GM18526 (cell line): ENCODE results near the gene CFAP251.

ENCODE experiments used
- POLR2A ChIP-seq: IDR thresholded peaks from 3 replicates; pipeline ENCODE4 v1.6.1; 2011; ENCODE audit not compliant: insufficient read length; ENCODE audit errors: extremely low read depth

Gene CFAP251

DNA sequence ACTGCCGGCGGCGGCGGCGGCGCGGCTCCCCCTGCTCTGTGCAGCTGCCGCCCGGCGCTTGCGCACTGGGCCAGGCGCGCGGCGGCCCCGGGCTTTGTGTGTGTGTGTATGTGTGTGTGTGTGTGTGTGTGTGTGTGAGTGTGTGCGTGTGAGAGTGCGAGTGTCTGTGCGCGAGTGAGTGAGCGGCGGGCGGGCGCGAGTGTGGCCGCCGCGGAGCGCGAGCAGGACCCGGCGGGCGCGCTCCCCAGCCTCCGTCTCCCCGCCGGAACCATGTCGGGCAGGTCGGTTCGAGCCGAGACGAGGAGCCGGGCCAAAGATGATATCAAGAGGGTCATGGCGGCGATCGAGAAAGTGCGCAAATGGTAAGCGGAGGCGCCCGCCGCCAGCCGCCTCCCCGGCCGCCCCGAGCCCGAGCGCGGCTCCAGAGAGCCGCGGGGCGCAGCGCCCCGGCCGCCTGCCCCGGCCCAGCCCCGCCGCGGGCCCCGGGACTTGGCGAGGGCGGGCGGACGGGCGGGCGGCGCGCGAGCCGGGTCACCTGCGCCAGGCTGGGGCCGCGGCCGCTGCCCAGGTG lies 103.5 kb downstream of the CFAP251 start, which contains the start of gene BCL7A:
TSS of gene BCL7A (plus strand) at position 63 of the 571 bp plus-strand sequence. CDS start at position 271, 208 bp downstream.
- peak; percentile 17 for TF ChIP-seq POLR2A

DNA sequence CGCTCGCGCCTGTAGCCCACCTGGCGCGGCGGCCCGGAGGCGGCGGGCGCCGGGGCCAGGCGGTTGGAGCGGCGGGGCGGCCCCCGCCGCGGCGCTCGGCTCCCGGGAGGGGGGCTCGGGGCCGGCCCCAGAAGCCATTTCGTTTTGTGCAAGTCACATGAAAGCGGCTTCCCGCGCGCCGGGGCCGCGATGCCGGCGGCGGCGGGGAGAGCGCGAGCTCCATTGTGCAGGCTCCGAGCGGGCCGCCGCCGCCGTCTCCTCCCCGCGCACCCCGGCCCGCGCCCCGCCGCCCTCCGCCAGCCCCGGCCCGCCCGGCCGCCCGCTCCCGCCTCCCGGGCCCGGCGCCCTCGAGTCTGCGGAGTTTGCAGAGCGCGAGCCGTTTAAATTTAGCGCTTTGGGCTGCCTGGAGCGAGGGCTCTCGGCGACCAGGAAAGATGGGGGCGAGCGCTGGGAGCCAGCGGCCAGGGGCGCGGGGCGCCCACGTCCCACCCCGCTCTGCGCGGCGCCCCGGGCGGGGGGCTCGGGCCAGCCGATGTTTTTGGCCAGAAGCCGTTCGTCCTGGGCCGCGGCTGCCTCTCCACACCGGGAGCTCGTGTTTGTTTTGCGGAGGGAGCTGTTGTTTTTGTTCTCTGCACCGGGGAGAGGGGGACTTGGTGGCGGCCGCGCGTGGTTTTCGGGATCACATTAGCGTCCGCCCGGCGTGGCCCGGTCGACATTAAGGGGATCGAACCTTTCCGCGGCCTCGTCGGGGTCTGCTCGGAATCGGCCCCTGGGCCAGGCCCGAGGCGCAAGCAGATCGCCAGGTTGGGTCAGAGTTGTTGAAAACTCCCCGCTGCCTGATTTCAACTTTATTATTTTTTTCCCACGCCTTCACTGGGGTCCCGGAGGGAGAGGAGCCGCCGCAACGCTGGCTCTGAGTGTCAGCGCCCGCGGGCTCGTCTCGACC lies 104.3 kb downstream of the CFAP251 start:
- TF ChIP-seq POLR2A: no peak

DNA sequence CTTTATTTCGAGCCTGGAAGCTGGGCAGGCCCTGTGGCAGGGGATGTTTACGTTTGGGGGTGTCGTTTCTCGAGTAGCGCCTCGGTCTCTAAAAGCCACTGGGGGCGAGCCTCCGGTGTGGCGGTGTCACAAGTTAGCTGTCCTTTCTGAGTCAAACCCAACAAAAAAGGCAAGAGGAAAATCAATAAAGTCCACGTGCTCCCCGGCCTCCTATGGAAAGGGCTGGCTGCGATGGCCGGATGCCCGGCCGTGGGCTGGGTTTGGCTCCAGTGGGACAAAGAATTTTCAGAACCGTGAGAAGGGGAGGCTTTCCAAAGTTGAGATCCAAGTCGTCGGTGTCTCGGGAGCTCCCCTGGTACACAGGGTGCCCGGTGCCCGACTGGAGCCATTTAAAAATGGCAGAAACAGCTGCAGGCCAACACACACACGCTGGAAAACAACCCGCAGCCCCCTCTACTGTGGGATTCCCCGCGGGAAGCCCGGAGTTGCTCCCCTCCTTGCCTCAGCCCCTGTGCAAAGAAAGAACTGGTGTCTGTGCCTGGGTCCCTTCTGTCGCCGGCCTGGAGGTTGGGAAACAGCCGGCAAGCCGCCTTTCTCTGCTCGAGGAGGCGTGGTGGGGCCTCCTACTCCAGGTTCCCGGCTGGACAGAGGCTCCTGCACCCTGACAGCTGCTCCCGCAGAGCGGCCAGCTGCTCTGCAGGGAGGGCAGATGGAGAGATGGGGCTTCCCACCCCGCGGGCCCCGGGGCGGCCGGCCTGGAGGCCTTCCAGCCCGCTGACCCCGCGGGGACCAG lies 105.1 kb downstream of the CFAP251 start:
- no peak for TF ChIP-seq POLR2A

DNA sequence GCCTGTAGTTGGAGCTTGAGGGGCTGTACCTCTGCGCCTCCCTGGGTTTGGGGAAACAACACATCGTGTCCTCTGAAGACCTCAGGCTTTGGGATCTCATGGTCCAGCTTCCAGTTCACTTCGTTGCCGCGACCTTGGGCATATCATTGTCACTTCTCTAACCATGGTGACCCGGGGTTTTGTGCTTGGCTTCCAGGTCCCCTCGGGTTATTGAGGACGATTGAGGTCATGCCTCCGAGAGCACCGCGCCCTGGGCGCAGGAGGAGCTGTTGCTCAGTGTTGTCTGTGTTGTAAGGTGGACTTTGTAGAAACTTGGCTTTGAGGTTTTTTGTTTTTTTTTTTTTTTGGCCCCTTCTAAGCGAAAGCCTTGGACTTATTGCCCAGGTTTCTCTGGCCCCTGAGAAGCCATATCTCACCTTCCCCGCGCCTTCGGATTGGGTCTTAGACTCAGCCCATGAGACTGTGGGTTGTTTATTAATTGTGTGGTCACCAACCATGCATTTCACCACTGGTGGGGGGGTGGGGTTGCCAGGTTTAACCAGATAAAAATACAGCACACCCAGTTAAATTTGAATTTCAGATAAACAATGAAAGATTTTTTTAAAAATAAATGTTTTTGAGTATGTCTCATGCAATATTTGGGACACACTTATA lies 105.9 kb downstream of the CFAP251 start:
- TF ChIP-seq POLR2A: no peak

DNA sequence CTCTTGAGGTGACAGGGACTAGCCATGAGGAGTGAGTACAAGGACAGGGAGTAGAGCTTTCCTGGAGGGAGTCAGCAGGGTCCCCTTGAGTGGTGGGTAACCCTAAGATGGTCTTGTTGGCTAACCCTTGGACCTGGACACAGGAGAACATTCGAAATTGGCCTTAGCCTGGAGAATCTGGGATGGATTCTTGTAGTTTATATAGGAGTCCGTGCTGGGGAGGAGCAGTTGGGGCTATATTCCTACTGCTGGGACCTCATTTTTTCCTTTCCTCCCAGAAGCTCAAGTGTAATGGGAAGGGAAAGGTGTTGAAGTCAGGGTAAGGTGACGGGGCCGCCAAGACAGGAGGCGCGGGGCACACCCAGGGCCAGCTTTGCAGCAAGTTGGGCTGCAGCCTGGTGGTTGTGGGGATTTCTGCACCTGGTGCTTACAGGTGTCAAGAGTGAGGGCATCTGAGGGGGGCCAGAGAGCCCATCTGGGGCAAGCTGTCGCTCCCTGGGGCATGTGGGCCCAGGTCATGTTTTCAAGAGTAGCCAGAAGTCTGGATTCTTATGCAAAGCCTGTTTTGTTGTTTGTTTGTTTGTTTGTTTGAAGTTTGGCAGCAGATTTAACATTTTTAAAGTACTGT lies 108.4 kb downstream of the CFAP251 start:
- no peak for TF ChIP-seq POLR2A

DNA sequence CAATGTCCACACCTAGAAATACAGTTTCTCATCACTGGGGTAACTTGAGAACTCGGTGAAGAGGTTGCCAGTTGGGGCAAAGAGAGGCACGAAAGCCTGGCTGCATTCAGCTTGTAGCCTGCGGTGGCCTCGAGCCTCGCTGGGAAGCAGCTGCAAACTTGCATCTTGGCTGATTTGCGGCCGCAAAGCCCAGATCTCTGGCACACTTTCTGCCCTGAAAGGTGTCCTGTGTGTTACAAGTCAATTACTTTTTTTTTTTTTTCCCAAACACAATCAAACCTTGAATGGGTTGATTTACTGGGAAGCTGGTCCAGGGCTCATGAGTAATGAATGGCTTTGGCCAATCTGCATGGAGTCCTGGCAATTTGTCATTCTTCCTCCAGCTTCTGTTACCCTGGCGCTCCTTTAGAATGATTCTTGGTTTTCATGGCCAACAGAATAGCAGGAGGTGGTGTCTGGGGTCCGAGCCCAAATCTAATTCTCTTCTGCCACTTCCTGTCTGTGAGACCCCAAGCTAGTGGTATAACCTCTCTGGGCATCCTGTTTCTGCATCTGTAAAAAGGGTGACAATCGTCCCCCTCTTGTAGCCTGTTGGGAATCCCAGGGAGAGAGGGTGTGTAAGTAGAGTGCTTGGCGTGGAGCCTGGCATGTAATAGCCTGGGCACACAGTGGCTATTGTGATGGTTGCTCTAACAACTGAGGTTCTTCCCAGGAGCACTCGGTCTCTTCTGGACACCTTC lies 109.9 kb downstream of the CFAP251 start:
- TF ChIP-seq POLR2A: no peak

DNA sequence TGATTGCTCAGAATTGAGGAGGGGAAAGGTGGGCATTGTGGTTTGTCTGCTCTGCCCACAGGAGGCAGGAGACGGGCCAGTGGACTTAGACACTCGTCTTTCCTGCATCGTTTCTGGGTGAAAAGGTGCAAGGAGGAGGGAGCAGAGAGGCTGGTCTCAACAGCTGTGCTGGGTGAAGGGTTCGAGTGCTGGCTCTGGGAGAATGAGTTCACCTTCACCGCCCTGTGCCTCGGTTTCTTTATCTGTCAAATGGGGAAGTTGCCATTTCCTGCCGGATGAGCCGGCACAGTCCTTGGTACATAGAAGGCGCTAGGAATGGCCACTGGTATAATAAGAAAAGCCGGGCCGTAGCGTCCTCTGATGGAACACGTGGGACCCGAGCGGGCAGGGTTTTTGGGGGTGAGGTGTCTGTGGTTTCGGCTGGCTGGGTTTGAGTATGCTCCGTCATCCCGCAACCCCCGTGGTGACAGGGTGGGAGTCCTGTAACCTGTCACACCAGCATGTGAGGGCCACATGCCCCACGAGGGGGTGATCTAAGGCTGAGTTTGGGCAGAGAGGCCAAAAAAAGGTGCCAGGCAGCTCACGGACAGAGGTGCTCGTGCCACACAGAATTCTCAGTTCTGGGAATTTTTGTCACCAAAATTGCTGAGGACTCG lies 110.6 kb downstream of the CFAP251 start:
- no peak for TF ChIP-seq POLR2A

DNA sequence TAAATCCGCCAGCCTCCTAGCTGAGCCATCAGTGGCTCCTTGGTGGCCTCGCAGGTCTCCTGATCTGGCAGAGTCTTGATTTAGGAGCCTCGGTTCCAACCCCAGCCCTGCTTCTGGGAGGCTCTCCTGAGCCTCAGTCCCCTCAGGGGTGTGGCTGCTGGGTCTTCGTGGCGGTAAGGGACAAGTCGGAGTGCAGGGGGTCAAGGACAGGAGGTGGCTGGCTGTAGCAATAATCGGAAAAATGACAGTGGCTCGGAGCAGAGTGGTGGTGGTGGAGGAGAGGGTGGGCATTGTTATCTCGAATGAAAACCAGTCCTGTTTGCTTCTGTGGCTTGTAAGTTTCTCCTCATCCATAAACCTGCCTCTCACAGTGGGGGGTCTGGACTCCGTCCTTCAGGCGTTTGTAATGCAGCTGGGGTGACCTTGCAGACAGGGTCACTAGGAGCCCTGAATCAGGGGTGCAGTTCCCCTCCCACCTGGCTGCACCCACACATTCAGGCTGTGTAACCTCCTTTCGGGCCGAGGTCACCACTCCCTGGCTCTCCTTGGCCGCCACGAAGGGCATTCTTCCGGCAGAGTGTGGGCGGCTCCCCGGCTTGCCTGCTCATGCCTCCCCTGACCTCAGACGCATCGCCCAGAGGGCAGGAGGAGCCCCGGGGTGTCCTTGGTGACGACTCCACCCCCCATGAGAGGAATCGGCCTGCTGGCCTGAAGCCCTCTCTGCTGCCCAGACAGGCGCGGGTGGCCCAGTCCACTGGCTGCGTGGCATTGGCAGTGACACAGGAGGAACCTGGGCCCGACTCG lies 111.4 kb downstream of the CFAP251 start:
- no peak for TF ChIP-seq POLR2A

DNA sequence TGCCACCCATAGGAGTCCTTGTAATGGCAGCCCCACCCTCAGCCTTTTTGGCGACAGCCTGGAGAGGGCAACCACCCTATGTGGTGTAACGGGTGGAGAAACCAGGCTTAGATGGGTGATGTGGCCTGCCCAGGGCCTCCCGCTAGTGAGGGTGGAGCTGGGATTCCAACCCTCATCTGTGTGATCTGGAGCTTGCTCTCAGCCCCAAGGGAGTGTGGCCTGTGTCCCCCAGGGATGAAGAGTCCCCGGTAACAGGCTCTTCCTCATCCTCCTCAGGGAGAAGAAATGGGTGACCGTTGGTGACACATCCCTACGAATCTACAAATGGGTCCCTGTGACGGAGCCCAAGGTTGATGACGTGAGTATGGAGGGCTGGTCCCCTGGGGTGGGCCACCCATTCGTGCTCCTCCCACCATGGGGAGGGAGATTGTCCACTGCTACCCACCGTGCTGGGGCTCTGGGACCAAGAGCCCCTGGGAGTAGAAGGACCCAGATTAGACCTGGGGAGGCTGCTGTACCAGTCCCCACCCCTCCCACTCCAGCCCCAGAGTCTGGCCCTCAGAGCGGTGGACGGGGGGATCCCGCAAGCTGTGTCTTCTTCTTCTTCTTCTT lies 112.1 kb downstream of the CFAP251 start:
- TF ChIP-seq POLR2A: no peak

DNA sequence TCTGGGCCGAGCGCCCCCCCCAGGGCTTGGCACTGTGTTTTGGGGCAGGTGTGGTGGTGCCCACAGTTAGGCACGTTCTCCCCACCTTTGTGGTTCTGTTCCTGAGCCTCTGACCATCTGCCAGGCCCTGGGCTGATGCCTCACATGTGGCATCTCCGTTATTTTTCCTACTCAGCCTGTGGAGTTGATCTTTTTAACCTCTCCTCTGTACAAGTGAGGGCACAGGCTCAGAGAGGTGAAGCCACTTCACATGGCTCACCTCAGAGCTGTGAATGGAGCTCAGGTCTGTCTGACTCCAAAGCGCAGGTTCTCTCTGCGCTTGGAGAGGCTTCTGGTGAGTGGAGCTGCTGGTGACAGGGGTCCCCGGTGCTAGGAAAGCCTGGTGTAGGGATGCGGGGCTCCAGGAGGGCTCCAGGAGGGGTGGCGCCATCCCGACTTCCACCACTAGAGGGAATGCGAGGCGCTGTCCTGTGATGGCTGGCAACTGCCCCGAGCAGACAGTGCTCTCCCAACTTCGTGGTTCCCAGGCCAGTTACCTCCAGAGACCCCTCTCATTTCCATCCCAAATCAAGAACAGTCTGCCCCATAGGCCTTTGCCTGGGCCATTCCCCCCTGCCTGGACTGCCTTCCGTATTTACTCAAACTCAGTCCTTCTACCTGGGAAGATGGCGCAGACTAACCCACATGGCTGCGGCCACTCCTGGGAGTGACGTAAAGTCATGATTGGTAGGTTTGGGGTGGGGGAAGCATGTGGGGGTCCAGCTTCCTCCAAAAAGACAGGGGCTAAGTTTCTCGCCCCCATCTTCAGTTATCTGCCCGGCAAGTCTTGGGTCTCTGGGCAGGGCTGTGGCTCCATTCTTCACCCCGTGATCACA lies 113.2 kb downstream of the CFAP251 start:
- TF ChIP-seq POLR2A: no peak

DNA sequence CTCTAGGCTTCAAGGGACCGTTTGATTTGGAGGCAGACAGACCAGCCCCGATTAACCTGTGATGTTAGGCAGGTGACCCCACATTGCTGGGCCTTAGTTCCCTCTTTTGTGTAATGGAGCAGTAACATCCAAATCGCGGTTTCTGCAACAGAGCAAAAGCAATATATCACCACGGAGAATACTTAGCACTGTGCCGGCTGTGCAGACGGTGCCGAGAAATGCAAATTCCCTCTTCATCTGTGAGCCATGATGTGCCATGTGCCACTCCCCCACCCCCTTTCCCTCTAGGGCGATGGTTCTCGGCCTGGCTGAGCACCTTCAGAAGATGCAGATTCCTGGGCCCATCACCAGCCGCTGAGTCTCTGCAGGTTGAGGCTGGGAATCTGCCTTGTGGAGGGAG lies 114.2 kb downstream of the CFAP251 start:
- TF ChIP-seq POLR2A: no peak
